ENCODE data around the gene DDX10.

The DDX10 gene

GRCh38 chr11:108914211-108914610 lies 249.3 kb downstream of the DDX10 start:
- no peak for DNase-seq

GRCh38 chr11:108914981-108915380 lies 250.1 kb downstream of the DDX10 start:
- no peak for DNase-seq

- no peak for DNase-seq
Observed at GRCh38 chr11:108915666-108916065, 250.8 kb downstream of the DDX10 start.

- no peak for DNase-seq
Observed at GRCh38 chr11:108916290-108916689, 251.4 kb downstream of the DDX10 start.

- no peak for DNase-seq
Observed at GRCh38 chr11:108916935-108917334, 252.1 kb downstream of the DDX10 start.

GRCh38 chr11:108921211-108921610 lies 256.3 kb downstream of the DDX10 start:
- DNase-seq = no peak

- DNase-seq = no peak
Observed at GRCh38 chr11:108922241-108922640, 257.4 kb downstream of the DDX10 start.

GRCh38 chr11:108923413-108923812 lies 258.5 kb downstream of the DDX10 start:
- no peak for DNase-seq

GRCh38 chr11:108926171-108926840 lies 261.4 kb downstream of the DDX10 start:
- no peak for DNase-seq

GRCh38 chr11:108926841-108927577 lies 262.1 kb downstream of the DDX10 start:
- no peak for DNase-seq

GRCh38 chr11:108927791-108928545 lies 263.1 kb downstream of the DDX10 start:
- no peak for DNase-seq

- no peak for DNase-seq
Observed at GRCh38 chr11:108929241-108929640, 264.4 kb downstream of the DDX10 start.

GRCh38 chr11:108931168-108931567 lies 266.3 kb downstream of the DDX10 start:
- DNase-seq = no peak

GRCh38 chr11:108933630-108934029 lies 268.8 kb downstream of the DDX10 start:
- no peak for DNase-seq

GRCh38 chr11:108934289-108934688 lies 269.4 kb downstream of the DDX10 start:
- no peak for DNase-seq

GRCh38 chr11:108934696-108935095 lies 269.8 kb downstream of the DDX10 start:
- DNase-seq = no peak

- no peak for DNase-seq
Observed at GRCh38 chr11:108937746-108938145, 272.9 kb downstream of the DDX10 start.

- DNase-seq = no peak
Observed at GRCh38 chr11:108938604-108939003, 273.7 kb downstream of the DDX10 start.

- DNase-seq = no peak
Observed at GRCh38 chr11:108939135-108939534, 274.3 kb downstream of the DDX10 start.

- DNase-seq = no peak
Observed at GRCh38 chr11:108943853-108944252, 279.0 kb downstream of the DDX10 start.

- no peak for DNase-seq
Observed at GRCh38 chr11:108944471-108945178, 279.8 kb downstream of the DDX10 start.

GRCh38 chr11:108945341-108945740 lies 280.5 kb downstream of the DDX10 start:
- DNase-seq = no peak

All from NCI-H446 treated with DMSO at 0.1 percent for 48 hours (cell line).